Heart right ventricle (tissue), 16 donors: ENCODE data around the gene YBX2. TPM values are rescaled to one million over a fixed set of nuclear protein-coding genes. Genes with fewer than 3 reads are reported as not detected.

Source experiments
- ATAC-seq, 8 donors: fragments of 200-7000 bp; cut with Tn5 transposase; one replicate each; pipeline ENCODE4 v1.9.1; 2020; ENCODE audit warnings: mild to moderate bottlenecking in 8 of 8, moderate library complexity in 8 of 8, moderate number of reproducible peaks in 1 of 8
- DNase-seq, 2 donors: peaks; one replicate each; pipeline ENCODE4 v3.0.0-alpha.2; 2020
- H3K27ac ChIP-seq, 10 donors: fragments of 200-600 bp; sonication (generic) in 2 of 10; one replicate each; pipeline versions ENCODE4 v1.5.0 to v1.8.0; 2020 to 2022; ENCODE audit warnings: mild to moderate bottlenecking in 3 of 10
- H3K27me3 ChIP-seq, 7 donors: fragments of 200-600 bp; one replicate each; pipeline ENCODE4 v1.8.0; 2021 to 2022; ENCODE audit warnings: mild to moderate bottlenecking in 2 of 7
- H3K36me3 ChIP-seq, 9 donors: fragments of 200-600 bp; sonication (generic) in 1 of 9; one replicate each; pipeline versions ENCODE4 v1.5.0 to v1.8.0; 2020 to 2022; ENCODE audit warnings: mild to moderate bottlenecking in 2 of 9
- H3K4me1 ChIP-seq, 9 donors: fragments of 200-600 bp; sonication (generic) in 1 of 9; one replicate each; pipeline versions ENCODE4 v1.5.0 to v1.8.0; 2020 to 2022; ENCODE audit warnings: mild to moderate bottlenecking in 4 of 9
- H3K4me3 ChIP-seq, 10 donors: fragments of 200-600 bp; sonication (generic) in 2 of 10; one replicate each; pipeline versions ENCODE4 v1.5.0 to v1.8.0; 2020 to 2022; ENCODE audit warnings: mild to moderate bottlenecking in 7 of 10, moderate library complexity in 2 of 10
- H3K9me3 ChIP-seq, 11 donors: fragments of 200-600 bp in 10 of 11; sonication (generic) in 2 of 11; one replicate each; pipeline versions ENCODE4 v1.5.0 to v1.8.0; 2013 to 2022; ENCODE audit warnings: mild to moderate bottlenecking in 2 of 11, control low read depth in 1 of 11, moderate library complexity in 1 of 11
- CTCF ChIP-seq, 9 donors: fragments of 200-600 bp; sonication (generic) in 2 of 9; IDR thresholded peaks; one replicate each; pipeline versions ENCODE4 v1.5.0 to v1.8.0; 2021 to 2022; ENCODE audit warnings: antibody characterized with exemption in 9 of 9, mild to moderate bottlenecking in 5 of 9, moderate library complexity in 1 of 9
- WGBS, 2 donors: extraction: QIAGEN DNeasy Blood & Tissue Kit; methylation state at CpG; one replicate each; pipeline ENCODE4 v1.1.7; 2013; ENCODE audit warnings: inconsistent platforms in 1 of 2; 5-methylcytosine and 5-hydroxymethylcytosine counted together
- intact Hi-C, 10 donors: fragments of 100-400 bp; cut with DNase I; formaldehyde crosslinking; loops; one replicate each; pipeline versions ENCODE4 v1.11.1 to v1.14.2; 2022
- polyA plus RNA-seq, 2 donors: library from polyadenylated mRNA; stranded (reverse); fragments of 200-250 nt; gene quantifications; one replicate each; pipeline ENCODE4 v1.2.3, GENCODE V29; 2013
- total RNA-seq, 10 donors: library from RNA; stranded (reverse); fragmentation: NEBNext Ultra II Directional in 3 of 10; extraction: Animal tissue kit (Norgen Biotek cat#: 25700) in 3 of 10; gene quantifications; one replicate each; pipeline versions ENCODE4 v1.2.1 to v1.2.4, GENCODE V29; 2021 to 2023
- donor health status: Arrhythmogenic right ventricular cardiomyopathy.
- donor health status: ischemic (EF 13 %, LVEDD 7.1; RV severe dilation, severe dysfunction).
- donor health status: healthy with polysubstance abuse.
- donor health status: DM: no; HTN: yes; CAD: no.
- donor health status: DM: no; HTN: no; CAD: no.
- donor health status: ischemic (EF 25% LVEDD 6.9; RV normal size, moderate dysfunction).
- donor health status: ischemic (EF 25% LVEDD 5.7; RV mildly dilated, moderate dysfunction).
- donor health status: healthy.
- donor health status: DM: yes; HTN: yes; CAD: no.
- donor health status: Ischemic cardiomyopathy.
- donor health status: ischemic (EF 35%, LVEDD 5.7; RV mildly dilated, moderate dysfunction).
- donor health status: nonischemic (EF 11% LVEDD 7.7; RV severe dilation, severe dysfunction).
- donor health status: DM: yes; HTN: yes; CAD: no.
- donor health status: PGD.
- donor health status: ischemic (EF 29% LVEDD 5.4; RV normal size, mild dysfunction).
- donor health status: nonischemic (EF 23%, LVEDD 6.1; RV moderate dilation, normal function).

Gene YBX2
- total and polyA plus RNA-seq, 12 donors = 0.42 to 2.6 (median 1.2) TPM

GRCh38 chr17:7293159-7293558 is 1.3 kb downstream of the YBX2 start:
- Histone ChIP-seq H3K9me3 (no peaks in the 10 kb centered on the region), H3K27ac (peak overlapping the region in 5 of 10 donors; percentile 20 to 55 (median 28)), H3K27me3 (peaks cover 0 to 72% (median 39%) of the 10 kb centered on the region in 7 donors), H3K36me3 (no peaks in the 10 kb centered on the region), H3K4me3 (no peak overlapping the region), H3K4me1 (peaks cover 21 to 70% (median 58%) of the 10 kb centered on the region in 9 donors)
- no peak for TF ChIP-seq CTCF (IDR thresholded peaks at IDR 0.05)
- WGBS, 2 donors = 70 to 72% methylated on average over 11 of the region's 11 CpGs
- intact Hi-C loops = loop anchor here in 4 of 10 donors (10.0 kb wide), 2 partner anchors 238 to 248 kb away; partner anchors contain the start of gene SLC16A11 (in 2 of the 4)
- DNase-seq (no peak), ATAC-seq (no peak)

DNA sequence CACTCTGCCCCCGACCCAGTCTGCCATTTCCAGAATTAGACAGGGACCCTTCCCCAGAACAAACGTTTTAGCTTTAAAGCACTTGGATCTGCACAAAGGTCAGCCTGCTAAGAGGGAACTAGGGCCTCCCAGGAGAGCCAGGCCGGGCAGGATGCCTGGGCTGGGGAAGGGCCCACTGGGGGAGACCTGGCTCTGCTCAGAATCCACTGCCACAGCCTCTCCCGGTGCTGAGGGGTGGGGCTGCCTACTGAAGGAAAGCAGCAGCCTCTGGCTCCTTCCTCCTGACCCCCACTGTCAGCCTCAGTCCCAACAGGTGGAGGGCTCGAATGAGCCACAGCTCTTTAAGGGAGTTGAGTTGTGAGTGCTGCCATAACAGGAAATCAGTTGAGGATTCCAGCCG is 1.7 kb downstream of the YBX2 start:
- ATAC-seq = peak in 3 of 8 donors; percentile 11 to 24 (median 17)
- peaks cover 21 to 70% (median 58%) of the 10 kb centered on the region in 9 donors for H3K4me1 ChIP-seq
- no peak overlapping the region for H3K4me3 ChIP-seq

DNA sequence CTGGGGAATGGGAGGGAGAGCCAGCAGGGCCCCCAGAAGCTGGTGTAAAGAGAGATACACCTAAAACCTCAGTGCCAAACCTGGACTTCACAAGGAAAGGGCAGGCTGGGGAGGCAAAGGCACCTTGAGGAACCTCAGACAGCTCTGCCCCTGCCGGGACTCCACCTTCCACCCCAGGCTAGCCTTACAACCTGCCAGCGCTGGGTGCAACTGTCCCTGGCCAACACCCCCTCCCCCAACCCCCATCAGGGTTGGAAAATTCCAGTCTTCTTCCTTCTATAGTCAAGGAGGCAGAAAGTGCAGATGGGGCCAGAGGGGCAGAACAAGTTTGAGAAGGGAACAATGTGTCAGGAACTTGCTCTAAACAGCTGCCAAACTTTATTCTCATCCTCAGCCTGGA is 2.2 kb downstream of the YBX2 start:
- intact Hi-C loops = loop anchor here in 4 of 10 donors (10.0 kb wide), 2 partner anchors 237 to 247 kb away; partner anchors contain the start of gene SLC16A11 (in 2 of the 4)
- WGBS, 2 donors = 77 to 80% methylated on average over 2 of the region's 2 CpGs
- no peaks in the 10 kb centered on the region for H3K9me3 ChIP-seq
- no peak overlapping the region for H3K4me3 ChIP-seq
- peaks cover 0 to 80% (median 39%) of the 10 kb centered on the region in 7 donors for H3K27me3 ChIP-seq
- ATAC-seq = no peak
- no peak for TF ChIP-seq CTCF (IDR thresholded peaks at IDR 0.05)
- peak overlapping the region in 6 of 10 donors; percentile 7 to 55 (median 27) for H3K27ac ChIP-seq
- H3K36me3 ChIP-seq = peaks cover 0 to 7% (median 0%) of the 10 kb centered on the region in 9 donors
- peaks cover 21 to 70% (median 58%) of the 10 kb centered on the region in 9 donors for H3K4me1 ChIP-seq
- no peak for DNase-seq

More for the DNA sequence above, 1.7 kb downstream of the YBX2 start:
- 8 to 17% methylated on average over 6 of the region's 6 CpGs for WGBS, 2 donors
- peak in 1 of 2 donors; percentile 54 for DNase-seq
- intact Hi-C loops = loop anchor here in 4 of 10 donors (10.0 kb wide), 2 partner anchors 238 to 248 kb away; partner anchors contain the start of gene SLC16A11 (in 2 of the 4)
- H3K9me3 ChIP-seq = no peaks in the 10 kb centered on the region
- peaks cover 0 to 75% (median 39%) of the 10 kb centered on the region in 7 donors for H3K27me3 ChIP-seq
- peak overlapping the region in 6 of 10 donors; percentile 7 to 55 (median 27) for H3K27ac ChIP-seq
- TF ChIP-seq CTCF (IDR thresholded peaks at IDR 0.05) = no peak
- H3K36me3 ChIP-seq = peaks cover 0 to 3% (median 0%) of the 10 kb centered on the region in 9 donors

DNA sequence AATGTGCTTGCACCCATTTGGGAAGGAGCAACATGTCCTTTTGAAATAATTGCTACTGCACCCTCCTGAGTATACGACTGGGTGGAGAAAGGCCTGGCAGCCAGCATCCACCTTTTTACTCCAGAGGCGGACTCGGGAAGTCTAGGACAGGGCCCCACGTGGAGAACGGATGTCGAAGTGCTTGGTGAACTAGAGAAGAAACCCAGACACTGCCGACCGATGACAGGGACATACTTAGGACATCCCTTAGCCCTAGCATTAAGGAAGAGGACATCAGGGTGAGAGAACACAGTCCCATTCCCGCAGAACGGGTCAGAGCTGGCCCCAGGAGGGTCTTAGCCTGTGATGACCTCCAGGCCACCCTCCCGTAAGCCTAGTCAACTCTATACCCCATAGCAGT is 3.8 kb downstream of the YBX2 start:
- Histone ChIP-seq H3K4me3 (no peak overlapping the region), H3K36me3 (peaks cover 0 to 22% (median 2%) of the 10 kb centered on the region in 9 donors), H3K27me3 (peaks cover 0 to 77% (median 39%) of the 10 kb centered on the region in 7 donors), H3K27ac (peak overlapping the region in 7 of 10 donors; percentile 3 to 51 (median 22)), H3K4me1 (peaks cover 18 to 65% (median 48%) of the 10 kb centered on the region in 9 donors), H3K9me3 (no peaks in the 10 kb centered on the region)
- peak in 5 of 8 donors; percentile 2 to 14 (median 5) for ATAC-seq
- no peak for TF ChIP-seq CTCF (IDR thresholded peaks at IDR 0.05)
- intact Hi-C loops = loop anchor here in 4 of 10 donors (10.0 kb wide), 2 partner anchors 236 to 246 kb away; partner anchors contain the start of gene SLC16A11 (in 2 of the 4)
- no peak for DNase-seq
- WGBS, 2 donors = 39 to 42% methylated on average over 11 of the region's 11 CpGs
